ENCODE measurements around the gene HDGFL3. TPM values are rescaled to one million over a fixed set of nuclear protein-coding genes. Genes with fewer than 3 reads are reported as not detected.

Gene HDGFL3
- total and polyA plus RNA-seq, 2 donors (not counting 3 experiments of a cell fraction or from before 2014, with no cell fraction given) = 20.2 to 155 TPM

GRCh38 chr15:83155942-83156341, 51.7 kb downstream of the HDGFL3 start:
- no peaks in the 10 kb centered on the region for H4K20me1 ChIP-seq (replicated peaks; ENCODE audit: control insufficient read depth, extremely low read depth, insufficient read depth, low read length)
- DNase-seq (ENCODE audit: low read depth, low spot score) = no peak
- no peaks in the 10 kb centered on the region for H3K9me3 ChIP-seq (replicated peaks; ENCODE audit: control insufficient read depth, insufficient read depth, low read length)
- H3K4me2 ChIP-seq (ENCODE audit: insufficient read depth, low read length) = no peak overlapping the region
- intact Hi-C loops (cut with micrococcal nuclease) (no loop called here), dilution Hi-C loops (cut with MboI; ENCODE audit: extremely low pct_ligation_motif_present, low sequenced_read_pairs) (no loop called here)
- H3K4me1 ChIP-seq (ENCODE audit: control insufficient read depth, extremely low read depth, insufficient read depth, low read length) = no peaks in the 10 kb centered on the region
- no peak overlapping the region for H3K9ac ChIP-seq (replicated peaks; ENCODE audit: extremely low read depth, insufficient read depth, low read length)
- FAIRE-seq = no peak
- ChIA-PET POLR2A (no interaction called here), CTCF (no interaction called here)
- no peak for TF ChIP-seq FOS (IDR thresholded peaks at IDR 0.05; ENCODE audit: borderline replicate concordance, insufficient read depth, low read length)
- TF ChIP-seq POLR2AphosphoS5 (IDR thresholded peaks at IDR 0.05; ENCODE audit: insufficient read depth, low read depth, low read length) = no peak
- TF ChIP-seq, protein P1, sequence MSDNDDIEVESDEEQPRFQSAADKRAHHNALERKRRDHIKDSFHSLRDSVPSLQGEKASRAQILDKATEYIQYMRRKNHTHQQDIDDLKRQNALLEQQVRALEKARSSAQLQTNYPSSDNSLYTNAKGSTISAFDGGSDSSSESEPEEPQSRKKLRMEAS (IDR thresholded peaks at IDR 0.05; ENCODE audit: insufficient read depth, insufficient read length) = no peak
- TF ChIP-seq MYC (IDR thresholded peaks at IDR 0.05; ENCODE audit: low read depth, low read length) = no peak
- TF ChIP-seq GATA2 (IDR thresholded peaks at IDR 0.05; ENCODE audit: insufficient read depth, insufficient read length, low read depth, low read length) = no peak
- TF ChIP-seq JUN (IDR thresholded peaks at IDR 0.05; ENCODE audit: borderline replicate concordance, insufficient read depth, insufficient read length, low read depth) = no peak
- no peak for TF ChIP-seq CTCF (IDR thresholded peaks at IDR 0.05; ENCODE audit: extremely low read depth in 1 of 2, insufficient read depth in 1 of 2, low read depth in 1 of 2, low read length in 2 of 2)
- no peak for TF ChIP-seq POLR2A (IDR thresholded peaks at IDR 0.05; ENCODE audit: low read depth, low read length)
- TF ChIP-seq EZH2 (IDR thresholded peaks at IDR 0.05; ENCODE audit: borderline replicate concordance, low read depth, low read length, severe bottlenecking) = no peak
- H3K9me1 ChIP-seq (replicated peaks; ENCODE audit: control insufficient read depth, extremely low read depth, insufficient read depth, low read length) = peaks cover 3% of the 10 kb centered on the region
- H3K27me3 ChIP-seq (ENCODE audit: control insufficient read depth in 2 of 2, insufficient read depth in 2 of 2, low read length in 2 of 2) = no peaks in the 10 kb centered on the region
- peaks cover 6% of the 10 kb centered on the region for H3K79me2 ChIP-seq (ENCODE audit: control insufficient read depth, insufficient read depth, low read length)
- no peak overlapping the region for H3K27ac ChIP-seq (ENCODE audit: insufficient read depth, low read depth, low read length)
- no peak overlapping the region for H2AFZ ChIP-seq (ENCODE audit: low read depth, low read length)
- H3K36me3 ChIP-seq (ENCODE audit: control insufficient read depth in 2 of 2, extremely low read depth in 1 of 2, insufficient read depth in 2 of 2, low read length in 2 of 2) = peaks cover 0 to 18% of the 10 kb centered on the region in 2 experiments
- no TSS peak for BruUV-seq (replicated peaks)
- no peak overlapping the region for H3K4me3 ChIP-seq (replicated peaks in 1 of 3; ENCODE audit: insufficient read depth in 1 of 3, low read depth in 1 of 3, low read length in 3 of 3)

Data from endothelial cell of umbilical vein (primary cell).